Caco-2 (cell line): ENCODE data around the gene CCDC63. TPM values are rescaled to one million over a fixed set of nuclear protein-coding genes. Genes with fewer than 3 reads are reported as not detected.
A peak's percentile ranks its signal among the peaks of the same experiment; 100 is the strongest.

Source experiments
- BruUV-seq: library from RNA; stranded (reverse); fragments of 400-500 nt; replicated peaks from 2 replicates; lab custom pipeline; 2021; lab: Mats Ljungman, UMichigan
- CTCF ChIA-PET: fragments of 300-600 bp; sonication (Branson Sonifier 250); formaldehyde crosslinking; loops from one replicate; lab custom pipeline; 2022; ENCODE audit warnings: antibody characterized with exemption; lab: Charles Lee
- POLR2A ChIA-PET: fragments of 300-600 bp; sonication (Branson Sonifier 250); formaldehyde crosslinking; loops from one replicate; lab custom pipeline; 2022; ENCODE audit warnings: antibody characterized with exemption; lab: Charles Lee
- DNase-seq, 2 experiments: peaks; one replicate each; pipeline versions ENCODE4 v3.0.0 to v3.0.0-alpha.2; 2020 to 2022
- H3K27me3 ChIP-seq: replicated peaks from 2 replicates; pipeline ENCODE4 v1.6.0; 2011; ENCODE audit warnings: low read length; ENCODE audit not compliant: control insufficient read depth, insufficient read depth
- H3K36me3 ChIP-seq: 2 replicates; pipeline ENCODE4 v1.5.1; 2011; ENCODE audit warnings: low read length; ENCODE audit not compliant: control insufficient read depth, insufficient read depth
- H3K4me1 ChIP-seq: fragments of 250-450 bp; sonication (Bioruptor Pico); 2 replicates; pipeline ENCODE4 v1.5.1; 2020; ENCODE audit warnings: mild to moderate bottlenecking
- H3K4me3 ChIP-seq: 2 replicates; pipeline ENCODE4 v1.5.1; 2011; ENCODE audit warnings: low read depth, mild to moderate bottlenecking, control low read depth, low read length
- H3K9me3 ChIP-seq: fragments of 250-450 bp; sonication (Bioruptor Pico); 2 replicates; pipeline ENCODE4 v1.5.1; 2020; ENCODE audit warnings: mild to moderate bottlenecking, moderate library complexity
- H3K27ac Mint-ChIP-seq: one replicate; pipeline ENCODE4 v1.8.0; 2022; ENCODE audit warnings: mixed read lengths; ENCODE audit not compliant: unreplicated experiment
- H3K27me3 Mint-ChIP-seq: one replicate; pipeline ENCODE4 v1.8.0; 2022; ENCODE audit warnings: mixed read lengths; ENCODE audit not compliant: insufficient read depth, unreplicated experiment
- H3K36me3 Mint-ChIP-seq: one replicate; pipeline ENCODE4 v1.8.0; 2022; ENCODE audit warnings: mild to moderate bottlenecking, mixed read lengths; ENCODE audit not compliant: insufficient read depth, unreplicated experiment
- H3K4me1 Mint-ChIP-seq: one replicate; pipeline ENCODE4 v1.8.0; 2022; ENCODE audit warnings: low read depth, mixed read lengths; ENCODE audit not compliant: unreplicated experiment
- H3K4me3 Mint-ChIP-seq: one replicate; pipeline ENCODE4 v1.8.0; 2022; ENCODE audit warnings: mild to moderate bottlenecking, moderate library complexity, mixed read lengths; ENCODE audit not compliant: unreplicated experiment
- H3K9me3 Mint-ChIP-seq: one replicate; pipeline ENCODE4 v1.8.0; 2022; ENCODE audit warnings: mixed read lengths; ENCODE audit not compliant: unreplicated experiment
- intact Hi-C: fragments of 100-400 bp; cut with micrococcal nuclease; formaldehyde crosslinking; loops from one replicate; pipeline ENCODE4 v1.10.0; 2022; ENCODE audit not compliant: unreplicated experiment
- total RNA-seq: library from RNA; stranded (reverse); gene quantifications from 2 replicates; pipeline ENCODE4 v1.2.3, GENCODE V29; 2022
- TF ChIP-seq, protein P1 (sequence below), 2 experiments: fragments of 200-600 bp in 1 of 2; IDR thresholded peaks; 1 replicate in 1 of 2; 2 replicates in 1 of 2; pipeline versions ENCODE4 v1.5.1 to v1.8.0; 2011 to 2022; ENCODE audit warnings: antibody characterized with exemption in 1 of 2, control low read depth in 1 of 2, inconsistent platforms in 1 of 2, low read depth in 1 of 2, low read length in 1 of 2, mild to moderate bottlenecking in 1 of 2, moderate library complexity in 1 of 2; ENCODE audit not compliant: insufficient read depth in 1 of 2, severe bottlenecking in 1 of 2, unreplicated experiment in 1 of 2

The CCDC63 gene
- total RNA-seq, 1 experiment from 2014 or later = not detected

DNA sequence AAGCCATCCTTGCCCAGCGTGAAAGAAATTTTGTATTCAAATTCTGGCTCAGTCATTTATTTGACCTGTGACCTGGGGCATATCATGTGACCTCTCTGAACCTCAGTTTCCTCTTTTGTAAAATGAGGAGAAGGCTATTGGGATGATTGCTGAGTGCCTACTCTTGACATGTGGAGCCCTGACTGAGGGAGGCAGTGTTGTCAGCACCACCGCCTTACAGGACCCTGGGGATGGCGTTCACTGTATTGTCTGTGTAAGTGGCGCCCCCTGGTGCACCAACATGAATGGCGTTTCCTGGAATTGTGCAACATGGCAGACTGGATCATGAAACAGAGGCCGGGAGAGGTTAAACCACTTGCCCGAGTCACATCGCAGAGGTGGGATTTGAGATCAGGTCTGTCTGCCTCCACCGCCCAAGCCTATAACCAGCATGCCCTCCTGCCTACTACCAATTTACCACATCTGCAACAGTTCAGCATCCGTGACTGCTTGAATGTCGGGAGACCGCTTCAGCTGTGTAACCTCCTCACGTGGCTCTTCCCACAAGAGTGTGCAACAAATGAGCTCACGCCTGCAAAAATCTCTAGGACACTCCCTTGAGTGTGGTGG, 20.1 kb upstream of the CCDC63 start:
- peaks cover 6% of the 10 kb centered on the region for H3K27me3 Mint-ChIP-seq
- no peaks in the 10 kb centered on the region for H3K36me3 Mint-ChIP-seq
- H3K27ac Mint-ChIP-seq = no peak overlapping the region
- BruUV-seq = no TSS peak
- Histone ChIP-seq H3K36me3 (no peaks in the 10 kb centered on the region), H3K9me3 (no peaks in the 10 kb centered on the region; the same call in 1 of the 2 replicates), H3K27me3 (no peaks in the 10 kb centered on the region; the same call in 1 of the 2 replicates), H3K4me3 (no peak overlapping the region), H3K4me1 (no peaks in the 10 kb centered on the region)
- DNase-seq = peak; percentile 72 to 82
- POLR2A ChIA-PET = interaction anchor here (0.6 kb wide), 1 partner anchor 124 kb away, joined by 3 read pairs; no protein-coding TSS in a partner anchor
- H3K4me3 Mint-ChIP-seq = no peak overlapping the region
- TF ChIP-seq, protein P1, sequence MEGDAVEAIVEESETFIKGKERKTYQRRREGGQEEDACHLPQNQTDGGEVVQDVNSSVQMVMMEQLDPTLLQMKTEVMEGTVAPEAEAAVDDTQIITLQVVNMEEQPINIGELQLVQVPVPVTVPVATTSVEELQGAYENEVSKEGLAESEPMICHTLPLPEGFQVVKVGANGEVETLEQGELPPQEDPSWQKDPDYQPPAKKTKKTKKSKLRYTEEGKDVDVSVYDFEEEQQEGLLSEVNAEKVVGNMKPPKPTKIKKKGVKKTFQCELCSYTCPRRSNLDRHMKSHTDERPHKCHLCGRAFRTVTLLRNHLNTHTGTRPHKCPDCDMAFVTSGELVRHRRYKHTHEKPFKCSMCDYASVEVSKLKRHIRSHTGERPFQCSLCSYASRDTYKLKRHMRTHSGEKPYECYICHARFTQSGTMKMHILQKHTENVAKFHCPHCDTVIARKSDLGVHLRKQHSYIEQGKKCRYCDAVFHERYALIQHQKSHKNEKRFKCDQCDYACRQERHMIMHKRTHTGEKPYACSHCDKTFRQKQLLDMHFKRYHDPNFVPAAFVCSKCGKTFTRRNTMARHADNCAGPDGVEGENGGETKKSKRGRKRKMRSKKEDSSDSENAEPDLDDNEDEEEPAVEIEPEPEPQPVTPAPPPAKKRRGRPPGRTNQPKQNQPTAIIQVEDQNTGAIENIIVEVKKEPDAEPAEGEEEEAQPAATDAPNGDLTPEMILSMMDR (IDR thresholded peaks at IDR 0.05; ENCODE audit: insufficient read depth in 1 of 2, low read depth in 1 of 2, low read length in 1 of 2, severe bottlenecking in 1 of 2, unreplicated experiment in 1 of 2) = peak; percentile 70 to 71
- H3K4me1 Mint-ChIP-seq = no peaks in the 10 kb centered on the region
- H3K9me3 Mint-ChIP-seq = no peaks in the 10 kb centered on the region
- intact Hi-C loops = loop anchor here (1.0 to 10.0 kb wide), 3 partner anchors 62 to 122 kb away; partner anchors contain the start of gene PPP1CC
- CTCF ChIA-PET = interaction anchor here (0.7 to 1.9 kb wide), 3 partner anchors 61 to 200 kb away, joined by 3 to 7 read pairs (median 5); no protein-coding TSS in a partner anchor

DNA sequence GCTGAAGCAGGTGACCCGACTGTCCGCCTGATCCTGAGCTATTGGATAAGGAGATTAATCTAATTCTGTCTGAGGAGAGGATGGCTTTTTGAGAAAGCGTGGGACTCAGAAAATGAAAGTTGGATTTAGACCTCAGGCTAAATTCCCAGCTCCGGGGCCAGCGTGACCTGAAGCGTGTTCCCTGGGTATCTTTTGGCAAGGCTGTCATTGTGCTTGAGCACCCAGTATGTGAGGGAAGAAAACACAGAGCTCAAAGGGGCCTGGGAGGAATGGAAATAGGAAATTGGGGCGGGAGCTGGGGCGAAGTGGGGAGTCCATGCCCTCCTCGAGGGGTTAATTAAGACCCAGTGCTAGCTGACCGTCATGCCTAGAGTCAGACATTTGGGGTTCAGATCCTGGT, 17.5 kb upstream of the CCDC63 start:
- Histone ChIP-seq H3K27me3 (no peaks in the 10 kb centered on the region; the same call in 1 of the 2 replicates), H3K36me3 (no peaks in the 10 kb centered on the region), H3K4me3 (no peak overlapping the region), H3K4me1 (no peaks in the 10 kb centered on the region), H3K9me3 (no peaks in the 10 kb centered on the region; the same call in 1 of the 2 replicates)
- Mint-ChIP-seq H3K4me3 (no peak overlapping the region), H3K27ac (no peak overlapping the region), H3K27me3 (peaks cover 6% of the 10 kb centered on the region), H3K4me1 (no peaks in the 10 kb centered on the region), H3K9me3 (no peaks in the 10 kb centered on the region), H3K36me3 (no peaks in the 10 kb centered on the region)
- DNase-seq = no peak
- intact Hi-C loops = loop anchor here (10.0 kb wide), 1 partner anchor 85 kb away; the partner anchor contains the start of gene PPP1CC
- CTCF ChIA-PET = interaction anchor here (0.8 to 1.4 kb wide), 2 partner anchors 59 to 125 kb away, joined by 3 to 5 read pairs; no protein-coding TSS in a partner anchor
- TF ChIP-seq, protein P1 (IDR thresholded peaks at IDR 0.05; ENCODE audit: insufficient read depth in 1 of 2, low read depth in 1 of 2, low read length in 1 of 2, severe bottlenecking in 1 of 2, unreplicated experiment in 1 of 2) = no peak
- POLR2A ChIA-PET = no interaction called here
- no TSS peak for BruUV-seq

DNA sequence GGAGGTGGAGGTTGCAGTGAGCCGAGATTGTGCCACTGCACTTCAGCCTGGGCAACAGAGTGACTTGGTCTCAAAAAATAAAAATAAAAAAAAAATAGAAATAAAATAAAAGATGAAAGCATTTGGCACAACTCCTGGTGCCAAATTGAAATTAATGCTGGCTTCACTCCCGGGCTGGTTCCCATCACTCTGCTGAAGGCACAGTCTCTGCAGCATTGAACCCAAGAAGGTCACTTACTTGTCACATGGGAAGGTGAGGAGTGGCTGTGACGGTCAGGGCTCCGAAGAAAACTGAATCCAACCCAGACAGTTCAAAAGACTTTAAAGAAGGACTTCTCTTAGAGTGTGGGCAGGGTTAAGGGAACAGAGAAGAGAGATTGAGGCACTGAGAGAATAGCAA, 10.5 kb upstream of the CCDC63 start:
- Mint-ChIP-seq H3K4me3 (no peak overlapping the region), H3K9me3 (no peaks in the 10 kb centered on the region), H3K36me3 (no peaks in the 10 kb centered on the region), H3K27me3 (peaks cover 7% of the 10 kb centered on the region), H3K4me1 (no peaks in the 10 kb centered on the region), H3K27ac (no peak overlapping the region)
- POLR2A ChIA-PET = no interaction called here
- intact Hi-C loops = no loop called here
- Histone ChIP-seq H3K4me3 (no peak overlapping the region), H3K36me3 (no peaks in the 10 kb centered on the region), H3K4me1 (peaks cover 12% of the 10 kb centered on the region), H3K27me3 (no peaks in the 10 kb centered on the region), H3K9me3 (no peaks in the 10 kb centered on the region)
- CTCF ChIA-PET = no interaction called here
- TF ChIP-seq, protein P1 (IDR thresholded peaks at IDR 0.05; ENCODE audit: insufficient read depth in 1 of 2, low read depth in 1 of 2, low read length in 1 of 2, severe bottlenecking in 1 of 2, unreplicated experiment in 1 of 2) = no peak
- no TSS peak for BruUV-seq
- DNase-seq = no peak
